Body of pancreas (tissue), 4 donors: ENCODE data around the gene SMARCA2.

ENCODE experiments used
- POLR2A ChIP-seq, 3 donors: fragments of 450-650 bp; IDR thresholded peaks; one replicate each; pipeline ENCODE4 v1.6.1; 2016; ENCODE audit warnings: antibody characterized with exemption in 3 of 3, mild to moderate bottlenecking in 2 of 3
- TF ChIP-seq, protein P1 (sequence below), 7 experiments: fragments of 450-650 bp in 4 of 7; fragments of 200-600 bp in 3 of 7; sonication (generic) in 3 of 7; IDR thresholded peaks; one replicate each; pipeline ENCODE4 v1.5.1; 2016 to 2019; ENCODE audit warnings: antibody characterized with exemption in 7 of 7

DNA sequence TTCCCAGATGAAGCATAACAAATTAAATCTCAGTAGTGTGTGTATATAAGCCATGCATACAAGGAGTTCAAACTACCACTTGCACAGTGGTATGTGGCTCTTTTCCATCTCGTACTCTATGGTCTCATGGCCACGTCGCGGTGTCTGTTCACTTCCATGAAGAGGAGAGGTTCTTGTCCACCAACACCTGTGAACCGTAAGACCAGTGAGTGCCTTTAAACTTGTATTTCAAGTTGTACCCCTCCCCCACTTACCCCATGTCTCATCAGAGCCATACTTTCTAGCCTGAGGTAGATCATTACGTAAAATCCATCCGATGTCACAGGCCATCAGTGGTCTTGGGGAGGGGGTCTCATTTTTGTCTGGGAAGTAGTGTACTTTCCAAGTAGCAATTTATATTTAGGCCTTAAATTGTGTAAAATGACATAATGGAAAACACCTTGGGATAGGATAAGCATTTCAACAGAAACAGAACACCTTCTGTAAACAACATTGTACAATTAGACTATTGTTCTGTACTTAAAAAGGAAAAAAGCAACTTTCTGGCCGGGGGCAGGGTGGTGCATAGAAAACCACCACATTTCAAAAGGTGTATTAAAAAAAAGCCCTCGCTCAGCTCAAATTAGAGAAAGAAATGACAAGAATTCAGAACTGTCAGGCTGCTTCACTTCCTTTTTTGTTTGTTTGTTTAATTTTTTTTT is 163.0 kb downstream of the SMARCA2 start:
- TF ChIP-seq, protein P1, sequence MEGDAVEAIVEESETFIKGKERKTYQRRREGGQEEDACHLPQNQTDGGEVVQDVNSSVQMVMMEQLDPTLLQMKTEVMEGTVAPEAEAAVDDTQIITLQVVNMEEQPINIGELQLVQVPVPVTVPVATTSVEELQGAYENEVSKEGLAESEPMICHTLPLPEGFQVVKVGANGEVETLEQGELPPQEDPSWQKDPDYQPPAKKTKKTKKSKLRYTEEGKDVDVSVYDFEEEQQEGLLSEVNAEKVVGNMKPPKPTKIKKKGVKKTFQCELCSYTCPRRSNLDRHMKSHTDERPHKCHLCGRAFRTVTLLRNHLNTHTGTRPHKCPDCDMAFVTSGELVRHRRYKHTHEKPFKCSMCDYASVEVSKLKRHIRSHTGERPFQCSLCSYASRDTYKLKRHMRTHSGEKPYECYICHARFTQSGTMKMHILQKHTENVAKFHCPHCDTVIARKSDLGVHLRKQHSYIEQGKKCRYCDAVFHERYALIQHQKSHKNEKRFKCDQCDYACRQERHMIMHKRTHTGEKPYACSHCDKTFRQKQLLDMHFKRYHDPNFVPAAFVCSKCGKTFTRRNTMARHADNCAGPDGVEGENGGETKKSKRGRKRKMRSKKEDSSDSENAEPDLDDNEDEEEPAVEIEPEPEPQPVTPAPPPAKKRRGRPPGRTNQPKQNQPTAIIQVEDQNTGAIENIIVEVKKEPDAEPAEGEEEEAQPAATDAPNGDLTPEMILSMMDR (IDR thresholded peaks at IDR 0.05) = no peak
- no peak for TF ChIP-seq POLR2A (IDR thresholded peaks at IDR 0.05)
